ENCODE results near the gene CALHM3.
"Not testable (repeated sequence)": the region's sequence is repeated elsewhere in the genome, so short reads cannot be mapped to it uniquely, and the experiment has no call there.

The CALHM3 gene, protein sequence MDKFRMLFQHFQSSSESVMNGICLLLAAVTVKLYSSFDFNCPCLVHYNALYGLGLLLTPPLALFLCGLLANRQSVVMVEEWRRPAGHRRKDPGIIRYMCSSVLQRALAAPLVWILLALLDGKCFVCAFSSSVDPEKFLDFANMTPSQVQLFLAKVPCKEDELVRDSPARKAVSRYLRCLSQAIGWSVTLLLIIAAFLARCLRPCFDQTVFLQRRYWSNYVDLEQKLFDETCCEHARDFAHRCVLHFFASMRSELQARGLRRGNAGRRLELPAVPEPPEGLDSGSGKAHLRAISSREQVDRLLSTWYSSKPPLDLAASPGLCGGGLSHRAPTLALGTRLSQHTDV

DNA sequence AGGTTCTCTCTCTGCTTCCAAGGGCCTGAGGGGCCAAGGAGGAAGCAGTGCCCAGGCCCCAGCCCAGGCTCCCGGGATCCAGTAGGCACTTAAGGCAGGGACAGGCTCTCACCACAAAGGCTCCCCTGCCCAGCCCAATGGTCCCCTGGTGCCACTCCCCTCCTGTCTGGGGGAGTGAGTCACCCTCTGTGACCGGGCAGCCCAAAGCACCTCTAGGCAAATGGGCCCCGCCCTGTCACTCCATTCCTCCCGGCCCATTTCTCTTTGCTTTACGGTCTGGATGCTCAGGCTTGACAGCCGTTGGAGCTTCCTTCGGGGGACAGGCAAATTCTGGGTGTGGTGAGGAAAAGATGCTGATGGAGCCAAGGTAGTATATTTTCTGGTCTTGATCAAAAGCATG, at the start of gene CALHM3:
TSS of gene CALHM3 (minus strand) at position 106 of the 400 bp plus-strand sequence. CDS start 208 bp downstream, outside the sequence.
- DNase-seq (ENCODE audit: low spot score), result no peak

DNA sequence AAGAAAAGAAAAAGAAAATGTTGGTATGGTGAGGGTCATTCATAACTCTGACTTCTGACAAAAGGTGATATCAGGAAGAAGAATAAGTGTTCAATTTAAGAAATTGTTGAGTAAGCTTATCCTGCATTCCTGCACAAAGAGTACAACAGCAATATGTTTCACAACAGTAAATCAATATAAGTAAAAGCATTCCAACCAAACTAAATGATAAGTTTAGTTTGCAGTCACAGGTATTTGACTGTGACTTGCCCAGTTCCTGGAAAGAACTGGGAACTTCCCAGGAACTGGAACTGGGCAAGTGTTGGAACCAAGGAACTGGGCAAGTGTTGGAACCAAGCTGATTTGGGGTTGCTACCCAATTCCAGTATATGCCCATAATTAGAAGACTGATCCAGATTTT, 49.5 kb upstream of the CALHM3 start:
- DNase-seq (ENCODE audit: low spot score), result no peak

DNA sequence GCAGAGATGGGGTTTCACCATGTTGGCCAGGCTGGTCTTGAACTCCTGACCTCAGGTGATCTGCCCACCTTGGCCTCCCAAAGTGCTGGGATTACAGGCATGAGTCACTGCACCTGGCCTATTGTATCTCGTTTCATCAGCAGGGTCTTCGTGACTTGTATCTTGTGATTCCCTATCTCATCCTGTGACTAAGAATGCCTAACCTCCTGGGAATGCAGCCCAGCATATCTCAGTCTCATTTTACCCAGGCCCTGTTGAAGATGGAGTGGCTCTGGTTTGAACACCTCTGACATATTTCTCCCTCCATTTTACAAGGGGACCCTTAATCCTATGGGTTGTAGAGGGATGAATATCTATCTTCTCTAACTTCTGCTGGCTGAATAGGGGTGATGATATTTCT, 48.4 kb upstream of the CALHM3 start:
- DNase-seq (ENCODE audit: low spot score), result not testable (repeated sequence)

DNA sequence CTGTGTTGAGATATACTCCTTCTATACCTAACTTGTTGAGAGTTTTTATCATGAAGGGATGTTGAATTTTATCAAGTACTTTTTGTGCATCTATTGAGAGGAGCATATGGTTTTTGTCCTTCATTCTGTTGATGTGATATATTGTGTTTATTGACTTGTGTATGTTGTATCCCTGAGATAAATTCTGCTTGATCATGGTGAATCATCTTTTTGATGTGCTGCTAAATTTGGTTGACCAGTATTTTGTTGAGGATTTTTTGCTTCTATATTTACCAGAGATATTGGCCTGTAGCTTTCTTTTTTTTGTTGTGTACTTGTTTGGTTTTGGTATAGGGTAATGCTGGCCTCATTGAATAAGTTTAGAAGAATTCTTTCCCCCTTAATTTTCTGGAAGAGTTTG, 46.9 kb upstream of the CALHM3 start:
- DNase-seq (ENCODE audit: low spot score), result no peak

DNA sequence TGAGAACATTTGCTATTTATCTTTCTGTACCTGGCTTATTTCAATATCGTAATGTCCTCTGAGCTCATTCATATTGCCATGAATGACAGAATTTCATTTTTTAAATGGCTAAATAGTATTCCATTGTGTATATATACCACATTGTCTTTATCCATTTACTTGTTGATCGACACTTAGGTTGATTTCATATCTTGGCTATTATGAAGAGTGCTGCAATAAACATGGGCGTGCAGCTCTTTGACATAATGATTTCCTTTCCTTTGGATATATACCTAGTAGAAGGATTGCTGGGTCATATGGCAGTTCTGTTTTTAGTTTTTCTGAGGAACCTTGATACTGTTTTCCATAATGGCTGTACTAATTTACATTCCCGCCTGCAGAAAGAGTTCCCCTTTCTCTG, 44.6 kb upstream of the CALHM3 start:
- no peak for DNase-seq (ENCODE audit: low spot score)

DNA sequence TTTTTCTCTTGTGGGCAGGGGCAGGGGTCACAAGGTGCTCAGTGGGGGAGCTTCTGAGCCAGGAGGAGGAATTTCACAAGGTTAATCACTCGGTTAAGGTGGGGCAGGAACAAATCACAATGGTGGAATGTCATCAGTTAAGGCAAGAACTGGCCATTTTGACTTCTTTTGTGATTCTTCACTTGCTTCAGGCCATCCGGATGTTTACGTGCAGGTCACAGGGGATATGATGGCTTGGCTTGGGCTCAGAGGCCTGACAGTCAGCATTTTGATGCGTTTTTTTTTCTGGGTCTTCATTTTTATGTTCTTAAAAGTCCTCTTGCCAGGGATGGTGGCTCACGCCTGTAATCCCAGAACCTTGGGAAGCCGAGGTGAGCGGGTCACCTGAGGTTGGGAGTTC, 43.0 kb upstream of the CALHM3 start:
- not testable (repeated sequence) for DNase-seq (ENCODE audit: low spot score)

DNA sequence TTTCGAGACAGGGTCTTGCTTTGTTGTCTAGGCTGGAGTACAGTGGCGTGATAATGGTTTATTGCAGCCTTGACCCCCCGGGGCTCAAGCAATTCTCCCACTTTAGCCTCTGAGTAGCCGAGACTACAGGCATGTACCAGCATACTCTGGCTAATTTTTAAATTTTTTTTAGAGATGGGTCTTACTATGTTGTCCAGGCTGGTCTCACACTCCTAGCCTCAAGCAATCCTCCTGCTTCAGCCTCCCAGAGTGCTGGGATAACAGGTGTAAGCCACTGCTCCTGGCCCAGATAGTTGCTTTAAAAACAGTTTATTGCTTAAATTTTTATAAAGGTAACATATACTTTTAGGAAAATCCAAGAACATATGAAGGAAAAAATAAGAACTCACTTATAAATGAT, 40.8 kb upstream of the CALHM3 start:
- DNase-seq (ENCODE audit: low spot score), result no peak

DNA sequence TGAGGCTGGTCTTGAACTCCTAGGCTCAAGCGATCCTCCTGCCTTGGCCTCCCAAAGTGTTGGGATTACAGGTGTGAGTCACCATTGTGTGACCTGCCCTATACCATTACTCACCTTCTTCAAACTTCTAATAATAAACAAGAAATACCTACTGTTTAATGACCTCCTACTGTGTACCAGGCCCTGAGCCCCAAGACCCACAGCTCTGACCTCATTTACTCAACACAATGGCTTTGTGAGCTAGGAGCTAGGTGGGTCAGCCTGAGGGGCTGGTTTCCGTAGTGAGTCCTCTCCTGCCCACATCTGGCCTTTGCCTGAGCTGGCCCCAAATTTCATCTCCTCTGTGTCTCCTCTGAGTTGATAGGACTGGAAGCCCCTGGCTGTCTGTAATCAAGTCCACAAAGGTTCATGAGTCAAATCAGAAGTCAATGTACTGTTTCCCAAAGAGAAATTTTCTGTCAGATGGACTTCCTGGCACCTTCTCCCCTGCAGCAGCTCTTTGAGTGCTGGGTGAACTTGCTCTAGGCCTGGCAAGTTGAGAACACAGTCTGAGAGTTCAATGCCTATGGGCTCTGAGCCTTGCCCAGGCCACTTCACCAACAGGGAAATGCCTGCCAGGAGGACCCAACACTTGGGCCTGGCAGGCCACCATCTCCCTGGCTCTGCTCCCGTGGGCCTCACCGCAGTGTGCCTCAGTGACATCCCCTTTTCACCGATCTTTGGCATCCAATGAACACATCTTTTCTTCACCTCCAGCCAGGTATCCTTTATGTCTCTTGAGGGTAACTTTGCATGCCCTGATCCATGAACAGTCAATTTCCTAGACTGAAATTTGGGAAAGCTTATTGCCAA, 38.4 kb upstream of the CALHM3 start:
- no peak for DNase-seq (ENCODE audit: low spot score)

DNA sequence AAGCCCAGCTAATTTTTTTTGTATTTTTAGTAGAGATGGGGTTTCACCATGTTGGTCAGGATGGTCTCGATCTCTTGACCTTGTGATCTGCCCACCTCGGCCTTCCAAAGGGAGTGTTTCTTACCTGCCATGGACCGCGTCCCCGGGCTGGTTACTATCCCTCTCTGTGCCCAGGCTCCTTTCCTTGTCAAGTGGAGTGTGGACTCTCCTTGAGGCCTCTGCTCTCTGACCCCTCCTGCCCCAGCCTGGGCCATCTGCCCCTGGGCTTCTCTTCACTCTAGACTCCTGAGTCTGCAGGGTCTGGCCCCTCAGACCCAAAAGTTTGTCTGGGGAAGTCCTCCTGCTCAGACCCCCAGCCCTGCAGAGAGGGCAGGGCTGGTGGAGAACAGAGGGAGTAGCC, 35.2 kb upstream of the CALHM3 start:
- no peak for DNase-seq (ENCODE audit: low spot score)

DNA sequence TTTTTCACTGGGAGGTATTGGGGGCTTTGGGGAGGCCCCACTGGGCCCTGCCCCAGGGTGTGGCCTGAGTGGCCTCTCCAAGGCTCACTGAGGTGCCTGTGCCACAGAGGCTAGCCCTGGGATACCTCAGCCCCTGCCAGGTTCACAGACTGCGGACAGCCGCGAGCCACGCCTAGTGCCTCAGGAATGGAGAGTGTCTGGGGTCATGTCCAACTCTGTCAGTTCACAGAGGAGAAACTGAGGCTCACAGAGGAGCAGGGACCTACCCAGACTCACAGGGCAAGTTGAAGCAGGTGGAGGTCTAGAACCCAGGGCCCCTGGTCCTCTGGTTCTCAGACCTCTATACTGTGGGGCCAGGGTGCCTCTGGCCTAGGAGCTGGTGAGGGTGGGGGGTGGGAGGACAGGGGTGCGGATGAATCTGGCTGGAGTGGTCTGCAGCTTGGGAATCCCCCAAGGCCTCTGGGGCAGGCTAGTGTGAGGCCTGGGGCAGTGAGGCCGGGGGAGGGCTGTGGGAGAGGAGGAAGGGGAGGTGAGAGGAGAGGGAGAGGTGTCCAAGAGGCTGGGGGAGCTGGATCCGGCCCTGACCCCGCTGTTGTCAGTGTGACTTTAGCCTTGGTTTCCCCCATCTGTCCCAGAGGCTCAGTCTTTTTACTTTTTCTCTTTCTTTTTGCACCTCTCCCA, 34.5 kb upstream of the CALHM3 start:
- no peak for DNase-seq (ENCODE audit: low spot score)

DNA sequence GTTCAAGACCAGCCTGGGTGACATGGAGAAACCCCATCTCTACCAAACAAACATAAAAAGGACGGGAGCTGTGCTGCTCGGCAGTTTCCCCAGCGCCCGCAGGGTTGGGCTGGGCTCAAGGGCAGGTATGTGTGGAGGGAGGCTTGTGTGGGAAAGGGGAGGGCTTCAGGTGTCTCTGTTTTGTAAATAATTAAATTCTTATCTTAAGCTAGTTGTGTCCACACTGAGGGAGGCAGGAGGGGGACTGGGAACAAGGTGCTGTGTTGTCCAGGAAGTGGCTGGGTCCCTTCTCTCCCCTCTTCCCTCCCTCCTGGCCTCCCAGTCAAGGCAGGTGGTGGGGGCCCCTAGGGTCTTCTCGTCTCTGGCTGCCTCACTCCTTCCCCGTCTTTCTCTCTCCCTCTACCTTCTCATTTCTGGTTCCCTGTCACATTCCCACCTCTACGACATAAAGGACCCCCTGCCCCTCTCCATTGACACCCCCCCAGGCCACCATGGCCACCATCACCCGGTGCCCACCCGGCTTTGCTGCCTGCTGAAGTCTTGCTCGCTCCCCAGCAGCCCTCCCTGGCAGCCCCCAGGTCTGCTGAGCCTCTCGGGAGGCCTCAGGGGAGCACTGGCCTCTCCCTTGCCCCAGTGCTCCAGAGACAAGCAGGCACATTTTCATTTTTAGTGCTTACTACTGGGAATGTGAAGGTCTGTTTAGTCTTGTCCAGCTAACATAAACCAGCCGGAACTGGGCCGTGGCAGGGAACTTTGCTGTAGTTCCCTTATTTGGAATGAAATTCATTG, 33.7 kb upstream of the CALHM3 start:
- DNase-seq (ENCODE audit: low spot score), result no peak

DNA sequence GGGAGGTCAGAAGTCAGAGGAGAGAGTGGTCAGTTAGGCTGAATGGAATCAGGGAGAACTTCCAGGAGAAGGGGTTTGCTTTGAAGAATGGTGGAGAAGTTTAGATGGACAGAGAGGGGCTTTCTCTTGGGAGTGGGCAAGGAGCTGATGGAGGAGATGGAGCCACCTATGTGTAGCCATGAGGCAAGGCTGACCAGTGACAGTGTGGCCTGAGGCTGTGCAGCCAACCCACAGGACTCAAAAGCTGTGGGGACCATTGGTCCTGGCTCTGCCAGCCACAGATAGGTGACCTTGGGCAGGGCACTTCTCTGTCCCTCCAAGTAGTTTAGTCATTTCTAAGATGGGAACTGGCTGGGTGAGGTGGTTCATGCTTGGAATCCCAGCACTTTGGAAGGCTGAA, 33.1 kb upstream of the CALHM3 start:
- no peak for DNase-seq (ENCODE audit: low spot score)

DNA sequence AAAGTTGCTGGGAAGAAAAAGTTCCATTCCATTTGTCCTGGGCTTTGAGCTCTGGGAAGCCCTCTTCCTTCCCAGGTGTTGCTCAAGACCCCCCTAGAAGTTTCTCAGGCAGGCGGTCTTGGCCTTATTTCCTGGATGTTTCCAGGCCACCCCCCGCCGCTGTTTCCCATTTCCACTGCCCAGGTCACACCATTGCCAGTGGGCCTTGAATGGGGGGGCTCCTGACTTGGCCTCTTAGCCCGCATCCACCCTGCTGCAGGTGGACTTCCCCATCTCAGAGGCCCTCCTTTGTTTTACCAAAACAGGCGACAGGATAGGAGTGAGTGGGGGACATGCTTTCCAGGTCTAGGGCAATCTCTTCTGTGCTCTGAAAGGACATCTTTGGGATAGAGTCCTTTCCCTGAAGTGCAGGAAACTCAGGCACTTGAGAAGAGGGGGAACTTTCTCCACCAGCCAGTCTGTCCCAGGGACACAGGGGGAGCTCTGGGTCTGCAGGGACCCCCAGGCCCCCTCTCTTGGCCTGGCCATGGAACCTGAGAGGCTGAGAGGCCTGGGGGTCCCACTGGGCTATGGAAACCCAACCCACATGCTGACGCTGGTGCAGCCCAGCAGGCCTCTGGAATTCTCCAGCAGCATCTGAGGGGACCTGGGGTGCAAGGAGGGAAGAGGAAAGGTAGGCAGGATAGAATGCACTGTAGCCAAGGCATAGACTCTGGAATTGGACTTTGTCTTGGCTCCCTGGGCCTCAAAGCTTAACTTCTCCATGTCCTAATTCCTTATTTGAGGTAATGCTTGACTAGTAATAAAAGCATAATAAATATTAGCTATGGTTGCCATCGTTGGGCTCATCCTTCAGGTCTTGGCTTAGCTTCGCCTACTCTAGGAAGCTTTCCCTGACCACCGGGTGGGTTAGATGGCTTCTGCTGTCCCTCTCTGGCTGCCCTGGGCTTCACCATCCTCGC, 32.0 kb upstream of the CALHM3 start:
- DNase-seq (ENCODE audit: low spot score), result no peak

DNA sequence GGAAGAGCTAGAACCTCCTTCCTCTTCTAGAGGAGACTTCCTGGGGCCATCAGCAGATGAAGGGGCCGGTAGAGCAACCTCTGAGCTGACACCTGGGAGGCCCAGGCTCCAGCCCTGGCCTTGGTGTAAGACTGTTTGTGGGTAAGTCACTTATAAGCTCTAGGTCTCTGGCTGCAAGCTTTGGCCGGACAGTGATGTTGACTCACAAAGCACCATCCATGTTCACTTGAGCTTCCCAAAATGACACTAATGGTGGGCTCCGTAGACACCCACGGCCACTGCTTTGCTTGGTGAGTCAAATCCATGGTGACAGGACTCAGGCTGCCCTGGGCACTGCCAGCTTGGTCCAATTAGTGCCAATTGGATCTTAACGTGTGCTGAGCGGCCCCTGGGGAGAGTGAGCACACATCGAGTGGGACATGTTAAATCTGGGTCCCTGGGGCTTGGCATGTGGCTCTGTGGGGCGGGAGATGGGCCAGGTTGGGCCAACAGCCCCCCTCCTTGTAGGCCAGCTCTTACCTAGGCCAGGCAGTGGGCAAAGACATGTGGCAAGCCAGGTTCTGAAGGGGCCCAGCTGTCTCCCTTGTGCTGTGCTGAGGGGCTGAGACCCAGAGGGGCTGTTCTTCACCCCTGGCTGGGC, 31.1 kb upstream of the CALHM3 start:
- DNase-seq (ENCODE audit: low spot score), result no peak

DNA sequence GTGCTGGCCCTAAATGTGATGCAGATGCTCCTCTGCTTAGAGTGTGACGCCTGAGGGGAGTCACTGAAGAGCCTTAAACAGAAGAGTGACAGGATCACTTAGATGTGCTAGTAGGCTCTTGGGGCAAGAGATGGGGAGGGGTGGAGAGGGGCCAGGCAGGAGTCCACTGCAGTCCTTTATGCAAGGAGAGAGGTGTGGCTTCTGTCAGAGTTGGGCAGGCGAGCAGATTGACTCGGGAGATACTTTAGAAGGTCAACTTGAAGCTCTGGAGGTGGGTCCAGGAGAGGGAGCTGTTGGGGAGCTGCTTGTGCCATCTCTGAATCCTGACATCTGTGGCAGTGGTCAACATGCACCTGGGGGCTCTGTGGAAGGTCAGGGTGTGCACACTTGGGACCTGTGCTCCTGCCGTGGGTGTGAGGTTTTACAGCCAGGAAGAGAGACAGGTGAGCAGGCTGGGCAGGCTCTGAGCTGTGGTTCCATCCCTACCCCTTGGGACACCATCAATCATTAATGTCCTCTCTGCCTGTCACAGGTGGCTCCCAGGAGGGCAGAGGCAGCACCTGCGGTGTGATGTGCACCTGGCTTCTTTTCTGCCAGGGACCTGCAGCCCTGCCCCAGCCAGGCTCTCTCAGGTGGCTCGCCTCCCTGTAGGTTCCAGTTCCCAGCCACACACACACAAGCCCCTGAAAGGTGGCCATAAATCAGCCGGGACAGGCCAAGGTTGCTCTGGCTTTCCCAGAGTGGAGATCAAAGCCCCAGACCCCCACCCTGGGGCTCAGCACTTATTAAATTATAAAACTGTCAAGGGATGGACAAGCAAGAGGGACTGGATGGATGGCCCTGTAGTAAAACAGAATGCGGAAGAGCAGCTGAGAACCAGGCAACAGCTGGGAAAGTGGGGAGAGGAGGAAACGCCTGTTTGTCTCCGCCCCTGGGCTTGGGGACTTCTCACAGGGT, 28.5 kb upstream of the CALHM3 start:
- no peak for DNase-seq (ENCODE audit: low spot score)

DNA sequence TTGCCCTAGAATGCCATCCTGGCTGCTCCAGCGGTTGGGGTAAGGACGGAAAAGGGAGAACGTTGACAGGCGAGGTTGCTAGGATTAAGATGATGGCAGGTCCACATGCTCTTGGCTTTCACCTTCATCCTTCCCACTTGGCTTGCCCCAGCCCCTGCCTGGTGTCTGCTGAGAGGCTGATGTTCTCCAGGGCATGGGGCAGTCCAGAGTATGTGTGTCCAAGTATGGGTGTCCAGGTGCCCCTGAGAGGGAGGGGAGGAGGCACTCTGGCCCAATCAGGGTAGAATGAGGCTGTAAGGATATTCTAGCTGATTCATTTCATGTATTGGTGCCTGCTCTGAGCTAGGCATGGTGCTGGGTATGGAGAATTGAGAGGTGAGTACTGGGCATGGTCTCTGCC, 27.0 kb upstream of the CALHM3 start:
- DNase-seq (ENCODE audit: low spot score), result no peak

DNA sequence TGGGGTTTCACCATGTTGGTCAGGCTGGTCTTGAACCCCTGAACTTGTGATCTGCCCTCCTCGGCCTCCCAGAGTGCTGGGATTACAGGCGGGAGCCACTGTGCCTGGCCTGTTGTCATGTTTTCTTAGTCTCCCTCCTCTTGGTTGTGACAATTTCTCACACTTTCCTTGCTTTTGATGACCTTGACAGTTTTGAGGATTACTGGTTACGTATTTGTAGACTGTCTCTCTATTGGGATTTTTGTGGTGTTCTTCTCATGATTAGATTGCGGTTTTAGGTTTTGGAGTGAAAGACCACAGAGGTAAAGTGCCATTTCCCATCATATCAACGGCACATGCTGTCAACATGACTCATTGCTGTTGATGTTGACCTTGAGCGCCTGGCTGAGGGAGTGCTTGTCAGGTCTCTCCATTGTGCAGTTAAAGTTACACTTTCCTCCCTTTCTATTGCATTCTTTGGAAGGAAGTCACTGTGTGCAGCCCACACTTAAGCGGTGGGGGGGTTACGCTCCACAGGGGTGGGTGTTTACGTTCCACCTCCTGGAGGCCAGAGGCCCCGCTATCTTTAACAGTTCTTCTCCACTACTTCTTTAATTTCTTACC, 25.2 kb upstream of the CALHM3 start:
- DNase-seq (ENCODE audit: low spot score), result no peak

DNA sequence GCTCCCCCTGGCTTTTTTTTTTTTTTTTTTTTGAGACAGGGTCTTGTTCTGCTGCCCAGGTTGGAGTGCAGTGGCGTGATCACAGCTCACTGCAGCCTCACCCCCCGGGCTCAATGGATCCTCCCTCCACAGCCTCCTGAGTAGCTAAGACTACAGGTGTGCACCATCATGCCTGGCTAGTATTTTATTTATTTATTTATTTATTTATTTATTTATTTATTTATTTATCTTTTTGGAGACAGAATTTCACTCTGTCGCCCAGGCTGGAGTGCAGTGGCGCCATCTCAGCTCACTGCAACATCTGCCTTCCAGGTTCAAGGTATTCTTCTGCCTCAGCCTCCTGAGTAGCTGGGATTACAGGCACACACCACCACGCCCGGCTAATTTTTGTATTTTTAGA, 24.7 kb upstream of the CALHM3 start:
- DNase-seq (ENCODE audit: low spot score), result not testable (repeated sequence)
